ENCODE results near the gene GCLM. TPM values are rescaled to one million over a fixed set of nuclear protein-coding genes. Genes with fewer than 3 reads are reported as not detected.
"Not testable (repeated sequence)": the region's sequence is repeated elsewhere in the genome, so short reads cannot be mapped to it uniquely, and the experiment has no call there.

GCLM gene
- polyA plus RNA-seq, 3 donors = 1.2 to 4.4 (median 3.2) TPM

DNA sequence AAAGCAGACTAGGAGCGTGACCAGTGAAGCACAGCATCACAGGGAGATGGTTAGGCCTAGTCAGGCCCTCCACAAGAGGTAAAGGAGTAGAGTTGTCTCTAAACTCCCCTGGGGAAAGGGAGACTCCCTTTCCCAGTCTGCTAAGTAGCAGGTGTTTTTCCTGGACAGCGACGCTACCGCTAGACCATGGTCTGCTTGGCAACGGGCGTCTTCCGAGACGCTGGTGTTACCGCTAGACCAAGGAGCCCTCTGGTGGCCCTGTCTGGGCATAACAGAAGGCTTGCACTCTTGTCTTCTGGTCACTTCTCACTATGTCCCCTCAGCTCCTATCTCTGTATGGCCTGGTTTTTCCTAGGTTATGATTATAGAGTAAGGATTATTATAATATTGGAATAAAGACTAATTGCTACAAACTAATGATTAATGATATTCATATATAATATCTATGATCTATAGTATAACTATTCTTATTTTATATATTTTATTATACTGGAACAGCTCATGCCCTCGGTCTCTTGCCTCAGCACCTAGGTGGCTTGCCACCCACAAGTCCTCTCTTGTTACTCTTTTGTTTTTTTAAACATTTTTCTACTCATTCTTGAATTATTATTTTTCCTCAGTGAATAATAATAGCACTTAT lies 58.4 kb downstream of the GCLM start:
- not testable (repeated sequence) for H3K4me3 ChIP-seq (replicated peaks in 1 of 3; ENCODE audit: low read depth in 2 of 3, low read length in 3 of 3); H3K27ac Mint-ChIP-seq; H2AFZ ChIP-seq (ENCODE audit: insufficient read depth, low read depth, low read length, poor library complexity, severe bottlenecking); H3K27me3 ChIP-seq (ENCODE audit: control insufficient read depth in 2 of 2, insufficient read depth in 2 of 2, low read length in 2 of 2); H3K79me2 ChIP-seq (ENCODE audit: insufficient read depth, low read length); H4K20me1 ChIP-seq (ENCODE audit: insufficient read depth, low read length); H3K9ac ChIP-seq (ENCODE audit: insufficient read depth, low read length, poor library complexity, severe bottlenecking); H3K9me3 ChIP-seq (replicated peaks in 1 of 2; ENCODE audit: control insufficient read depth in 1 of 2, insufficient read depth in 1 of 2, low read length in 2 of 2); H3K36me3 Mint-ChIP-seq; H3K27me3 Mint-ChIP-seq (ENCODE audit: low read depth in 3 of 3); H3K36me3 ChIP-seq (replicated peaks in 1 of 2; ENCODE audit: control insufficient read depth in 1 of 2, insufficient read depth in 2 of 2, low read length in 2 of 2); H3K4me2 ChIP-seq (replicated peaks; ENCODE audit: extremely low read depth, low read length, poor library complexity, severe bottlenecking); H3K27ac ChIP-seq (ENCODE audit: low read depth in 1 of 2, low read length in 2 of 2)
- TF ChIP-seq CTCF (IDR thresholded peaks at IDR 0.05) = peak; percentile 73
- DNase-seq = peak; percentile 16 to 59 (median 35)
- H3K4me1 ChIP-seq (ENCODE audit: control insufficient read depth in 1 of 2, insufficient read depth in 2 of 2, low read length in 2 of 2) = peaks cover 11 to 22% of the 10 kb centered on the region in 2 donors
- Mint-ChIP-seq H3K4me3 (peak overlapping the region in 1 of 2 donors; percentile 23), H3K4me1 (peaks cover 12% of the 10 kb centered on the region), H3K9me3 (peaks cover 4 to 10% (median 6%) of the 10 kb centered on the region in 7 donors)
- intact Hi-C loops (cut with micrococcal nuclease) = loop anchor here in 1 of 2 donors (2.0 kb wide), 1 partner anchor 220 kb away; no protein-coding TSS in a partner anchor
- 100% methylated on average over 1 of the region's 10 CpGs for WGBS (ENCODE audit: insufficient coverage)

DNA sequence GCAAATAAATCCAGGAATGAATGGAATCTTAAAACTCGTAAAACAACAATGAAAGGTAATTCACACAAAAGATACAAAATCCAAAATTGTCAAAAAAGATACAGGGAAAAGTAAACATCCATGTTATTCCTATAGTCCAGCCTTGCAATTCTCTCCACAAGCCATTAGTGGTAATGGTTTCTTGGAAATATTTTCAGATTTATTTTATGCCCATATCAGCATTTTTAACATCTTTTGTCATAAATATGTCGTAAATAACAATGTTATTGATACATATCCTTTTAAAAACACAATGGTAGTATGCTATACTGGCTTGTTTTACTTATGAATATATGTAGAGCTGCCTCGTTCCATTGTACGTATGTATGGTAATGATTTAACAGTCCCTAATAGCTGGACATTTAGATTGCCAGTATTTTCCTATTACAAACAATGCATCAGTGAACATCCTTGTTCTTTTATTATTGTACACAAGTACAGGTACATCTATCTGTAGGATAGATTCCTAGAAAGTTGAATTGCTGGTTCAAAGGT lies 60.8 kb downstream of the GCLM start:
- Histone ChIP-seq H3K9ac (ENCODE audit: insufficient read depth, low read length, poor library complexity, severe bottlenecking) (peak overlapping the region; percentile 77), H3K9me3 (replicated peaks in 1 of 2; ENCODE audit: control insufficient read depth in 1 of 2, insufficient read depth in 1 of 2, low read length in 2 of 2) (no peaks in the 10 kb centered on the region), H3K27ac (ENCODE audit: low read depth in 1 of 2, low read length in 2 of 2) (peak overlapping the region; percentile 85 to 86), H3K27me3 (ENCODE audit: control insufficient read depth in 2 of 2, insufficient read depth in 2 of 2, low read length in 2 of 2) (no peaks in the 10 kb centered on the region), H4K20me1 (ENCODE audit: insufficient read depth, low read length) (no peaks in the 10 kb centered on the region), H3K4me1 (ENCODE audit: control insufficient read depth in 1 of 2, insufficient read depth in 2 of 2, low read length in 2 of 2) (peaks cover 16 to 35% of the 10 kb centered on the region in 2 donors), H3K36me3 (replicated peaks in 1 of 2; ENCODE audit: control insufficient read depth in 1 of 2, insufficient read depth in 2 of 2, low read length in 2 of 2) (no peaks in the 10 kb centered on the region), H3K4me2 (replicated peaks; ENCODE audit: extremely low read depth, low read length, poor library complexity, severe bottlenecking) (peak overlapping the region; percentile 96), H3K4me3 (replicated peaks in 1 of 3; ENCODE audit: low read depth in 2 of 3, low read length in 3 of 3) (peak overlapping the region; percentile 72 to 86 (median 73)), H3K79me2 (ENCODE audit: insufficient read depth, low read length) (no peaks in the 10 kb centered on the region), H2AFZ (ENCODE audit: insufficient read depth, low read depth, low read length, poor library complexity, severe bottlenecking) (peak overlapping the region; percentile 87)
- peak overlapping the region in 6 of 7 donors; percentile 87 to 93 (median 90) for H3K27ac Mint-ChIP-seq
- H3K27me3 Mint-ChIP-seq (ENCODE audit: low read depth in 3 of 3) = peaks cover 0 to 4% (median 2%) of the 10 kb centered on the region in 3 donors
- peaks cover 0 to 4% (median 0%) of the 10 kb centered on the region in 7 donors for H3K9me3 Mint-ChIP-seq
- WGBS (ENCODE audit: insufficient coverage) = no CpG with 5 or more reads among the region's 4 CpGs
- peaks cover 23% of the 10 kb centered on the region for H3K4me1 Mint-ChIP-seq
- intact Hi-C loops (cut with micrococcal nuclease) = loop anchor here (5.0 to 10.0 kb wide), 6 partner anchors 156 to 544 kb away; partner anchors contain the start of gene DR1 (in 1 of the 2)
- no peak for DNase-seq
- TF ChIP-seq CTCF (IDR thresholded peaks at IDR 0.05) = no peak
- H3K36me3 Mint-ChIP-seq = no peaks in the 10 kb centered on the region
- peak overlapping the region; percentile 94 for H3K4me3 Mint-ChIP-seq

Measured in CD14-positive monocyte (primary cell).